Activated CD4-positive, alpha-beta T cell treated with anti-CD3 and anti-CD28 coated beads, Interleukin-2, amount 10 ng/mL, durations not matched to agents 24 days and 14 days (primary cell): Measurements from ENCODE around the gene PAX3. TPM values are rescaled to one million over a fixed set of nuclear protein-coding genes. Genes with fewer than 3 reads are reported as not detected.
A peak's percentile ranks its signal among the peaks of the same experiment; 100 is the strongest.

Experiments
- DNase-seq: peaks from one replicate; pipeline ENCODE4 v3.0.0; 2022
- H3K27ac Mint-ChIP-seq: one replicate; pipeline ENCODE4 v1.8.0; 2022; ENCODE audit warnings: mild to moderate bottlenecking, mixed read lengths
- H3K27me3 Mint-ChIP-seq: one replicate; pipeline ENCODE4 v1.8.0; 2022; ENCODE audit warnings: mixed read lengths
- H3K36me3 Mint-ChIP-seq: one replicate; pipeline ENCODE4 v1.8.0; 2022; ENCODE audit warnings: low read depth, mild to moderate bottlenecking, mixed read lengths
- H3K4me1 Mint-ChIP-seq: one replicate; pipeline ENCODE4 v1.8.0; 2021; ENCODE audit warnings: mixed read lengths
- H3K4me3 Mint-ChIP-seq: one replicate; pipeline ENCODE4 v1.8.0; 2022; ENCODE audit warnings: mild to moderate bottlenecking, moderate library complexity, mixed read lengths
- H3K9me3 Mint-ChIP-seq: one replicate; pipeline ENCODE4 v1.8.0; 2021; ENCODE audit warnings: mixed read lengths
- intact Hi-C: fragments of 100-400 bp; cut with micrococcal nuclease; formaldehyde crosslinking; loops from one replicate; pipeline ENCODE4 v1.15.1; 2023
- total RNA-seq: library from RNA; stranded (reverse); gene quantifications from 2 replicates; pipeline ENCODE4 v1.2.3, GENCODE V29; 2022

Gene PAX3
- total RNA-seq, 1 donor from 2014 or later, result not detected

- peaks cover 11% of the 10 kb centered on the region for H3K36me3 Mint-ChIP-seq
- no peak for DNase-seq
- H3K27me3 Mint-ChIP-seq, result peaks cover 91% of the 10 kb centered on the region
- no peak overlapping the region for H3K4me3 Mint-ChIP-seq
- peaks cover 20% of the 10 kb centered on the region for H3K4me1 Mint-ChIP-seq
- peak overlapping the region; percentile 37 for H3K27ac Mint-ChIP-seq
- intact Hi-C loops, result no loop called here
- peaks cover 27% of the 10 kb centered on the region for H3K9me3 Mint-ChIP-seq
Measured at GRCh38 chr2:222298001-222298310, 842 bp downstream of the PAX3 start.

GRCh38 chr2:222297600-222297935 lies 1.2 kb downstream of the PAX3 start:
- intact Hi-C loops, result loop anchor here (1.0 kb wide), 1 partner anchor 8 kb away; no protein-coding TSS in a partner anchor
- peaks cover 91% of the 10 kb centered on the region for H3K27me3 Mint-ChIP-seq
- H3K9me3 Mint-ChIP-seq, result peaks cover 23% of the 10 kb centered on the region
- H3K4me3 Mint-ChIP-seq, result no peak overlapping the region
- DNase-seq, result no peak
- H3K4me1 Mint-ChIP-seq, result peaks cover 20% of the 10 kb centered on the region
- H3K36me3 Mint-ChIP-seq, result peaks cover 8% of the 10 kb centered on the region
- H3K27ac Mint-ChIP-seq, result no peak overlapping the region

- intact Hi-C loops, result loop anchor here (1.0 kb wide), 1 partner anchor 8 kb away; no protein-coding TSS in a partner anchor
- Mint-ChIP-seq H3K27me3 (peaks cover 91% of the 10 kb centered on the region), H3K27ac (no peak overlapping the region), H3K4me1 (peaks cover 18% of the 10 kb centered on the region), H3K9me3 (peaks cover 18% of the 10 kb centered on the region), H3K36me3 (peaks cover 7% of the 10 kb centered on the region), H3K4me3 (no peak overlapping the region)
- DNase-seq, result peak; percentile 61
Measured at GRCh38 chr2:222296911-222297599, 1.7 kb downstream of the PAX3 start.

- peaks cover 14% of the 10 kb centered on the region for H3K9me3 Mint-ChIP-seq
- H3K36me3 Mint-ChIP-seq, result peaks cover 6% of the 10 kb centered on the region
- H3K4me3 Mint-ChIP-seq, result no peak overlapping the region
- DNase-seq, result no peak
- no peak overlapping the region for H3K27ac Mint-ChIP-seq
- intact Hi-C loops, result no loop called here
- H3K4me1 Mint-ChIP-seq, result peaks cover 18% of the 10 kb centered on the region
- peaks cover 91% of the 10 kb centered on the region for H3K27me3 Mint-ChIP-seq
Measured at GRCh38 chr2:222296311-222296741, 2.5 kb downstream of the PAX3 start.

GRCh38 chr2:222295368-222296062 lies 3.3 kb downstream of the PAX3 start:
- peaks cover 6% of the 10 kb centered on the region for H3K36me3 Mint-ChIP-seq
- peak overlapping the region; percentile 19 for H3K27ac Mint-ChIP-seq
- peak overlapping the region; percentile 61 for H3K4me3 Mint-ChIP-seq
- no peak for DNase-seq
- H3K27me3 Mint-ChIP-seq, result peaks cover 88% of the 10 kb centered on the region
- intact Hi-C loops, result loop anchor here (2.0 kb wide), 1 partner anchor 17 kb away; no protein-coding TSS in a partner anchor
- H3K9me3 Mint-ChIP-seq, result peaks cover 14% of the 10 kb centered on the region
- H3K4me1 Mint-ChIP-seq, result peaks cover 18% of the 10 kb centered on the region

- intact Hi-C loops, result loop anchor here (2.0 kb wide), 1 partner anchor 18 kb away; no protein-coding TSS in a partner anchor
- Mint-ChIP-seq H3K9me3 (peaks cover 14% of the 10 kb centered on the region), H3K27ac (peak overlapping the region; percentile 19), H3K36me3 (peaks cover 6% of the 10 kb centered on the region), H3K4me3 (peak overlapping the region; percentile 61), H3K27me3 (peaks cover 88% of the 10 kb centered on the region), H3K4me1 (peaks cover 18% of the 10 kb centered on the region)
- peak; percentile 56 for DNase-seq
Measured at GRCh38 chr2:222294996-222295367, 3.8 kb downstream of the PAX3 start.

- H3K4me3 Mint-ChIP-seq, result no peak overlapping the region
- no peak overlapping the region for H3K27ac Mint-ChIP-seq
- peaks cover 8% of the 10 kb centered on the region for H3K9me3 Mint-ChIP-seq
- peaks cover 13% of the 10 kb centered on the region for H3K4me1 Mint-ChIP-seq
- peaks cover 88% of the 10 kb centered on the region for H3K27me3 Mint-ChIP-seq
- H3K36me3 Mint-ChIP-seq, result peaks cover 1% of the 10 kb centered on the region
- no peak for DNase-seq
- intact Hi-C loops, result loop anchor here (2.0 kb wide), 1 partner anchor 19 kb away; no protein-coding TSS in a partner anchor
Measured at GRCh38 chr2:222293660-222294630, 4.9 kb downstream of the PAX3 start.

GRCh38 chr2:222292149-222293134 lies 6.4 kb downstream of the PAX3 start:
- Mint-ChIP-seq H3K4me3 (no peak overlapping the region), H3K9me3 (peaks cover 10% of the 10 kb centered on the region), H3K27ac (no peak overlapping the region), H3K36me3 (peaks cover 1% of the 10 kb centered on the region), H3K4me1 (peaks cover 12% of the 10 kb centered on the region), H3K27me3 (peaks cover 92% of the 10 kb centered on the region)
- DNase-seq, result no peak
- intact Hi-C loops, result no loop called here

GRCh38 chr2:222291485-222291841 lies 7.3 kb downstream of the PAX3 start:
- intact Hi-C loops, result no loop called here
- Mint-ChIP-seq H3K36me3 (peaks cover 1% of the 10 kb centered on the region), H3K27ac (no peak overlapping the region), H3K27me3 (peaks cover 90% of the 10 kb centered on the region), H3K9me3 (peaks cover 10% of the 10 kb centered on the region), H3K4me1 (peaks cover 12% of the 10 kb centered on the region), H3K4me3 (no peak overlapping the region)
- DNase-seq, result no peak

GRCh38 chr2:222290736-222291484 lies 7.9 kb downstream of the PAX3 start:
- H3K36me3 Mint-ChIP-seq, result peaks cover 1% of the 10 kb centered on the region
- no peak for DNase-seq
- peaks cover 10% of the 10 kb centered on the region for H3K9me3 Mint-ChIP-seq
- H3K4me3 Mint-ChIP-seq, result no peak overlapping the region
- peaks cover 87% of the 10 kb centered on the region for H3K27me3 Mint-ChIP-seq
- peaks cover 8% of the 10 kb centered on the region for H3K4me1 Mint-ChIP-seq
- H3K27ac Mint-ChIP-seq, result no peak overlapping the region
- intact Hi-C loops, result no loop called here

GRCh38 chr2:222290401-222290735 lies 8.4 kb downstream of the PAX3 start:
- DNase-seq, result no peak
- peaks cover 1% of the 10 kb centered on the region for H3K36me3 Mint-ChIP-seq
- intact Hi-C loops, result no loop called here
- H3K4me1 Mint-ChIP-seq, result peaks cover 8% of the 10 kb centered on the region
- H3K27me3 Mint-ChIP-seq, result peaks cover 84% of the 10 kb centered on the region
- peaks cover 10% of the 10 kb centered on the region for H3K9me3 Mint-ChIP-seq
- no peak overlapping the region for H3K27ac Mint-ChIP-seq
- H3K4me3 Mint-ChIP-seq, result no peak overlapping the region

- peaks cover 84% of the 10 kb centered on the region for H3K27me3 Mint-ChIP-seq
- no peak for DNase-seq
- H3K27ac Mint-ChIP-seq, result peak overlapping the region; percentile 17
- intact Hi-C loops, result loop anchor here (5.0 kb wide), 1 partner anchor 47 kb away; no protein-coding TSS in a partner anchor
- no peak overlapping the region for H3K4me3 Mint-ChIP-seq
- H3K4me1 Mint-ChIP-seq, result peaks cover 3% of the 10 kb centered on the region
- peaks cover 10% of the 10 kb centered on the region for H3K9me3 Mint-ChIP-seq
- no peaks in the 10 kb centered on the region for H3K36me3 Mint-ChIP-seq
Measured at GRCh38 chr2:222289278-222290160, 9.3 kb downstream of the PAX3 start.
